Measurements from ENCODE around the gene PEX26.
"Not testable (repeated sequence)": the region's sequence is repeated elsewhere in the genome, so short reads cannot be mapped to it uniquely, and the experiment has no call there.

Gene PEX26

GRCh38 chr22:18048041-18048440 lies 29.7 kb upstream of the PEX26 start:
- H2AFZ ChIP-seq (ENCODE audit: insufficient read depth, low read length, poor library complexity): no peak overlapping the region
- no peak overlapping the region for H4K12ac ChIP-seq (ENCODE audit: low read depth, low read length)
- no peak overlapping the region for H3K4me3 ChIP-seq (ENCODE audit: low read depth, low read length)
- H3K4me2 ChIP-seq (ENCODE audit: low read length): no peak overlapping the region
- peaks cover 2% of the 10 kb centered on the region for H3K9me3 ChIP-seq (ENCODE audit: insufficient read depth, low read depth, low read length)
- no peak overlapping the region for H2AK5ac ChIP-seq (ENCODE audit: low read length)
- no CpG with 5 or more reads among the region's 9 CpGs for WGBS (ENCODE audit: extremely low coverage, insufficient coverage, insufficient read length)
- H3K27me3 ChIP-seq (ENCODE audit: insufficient read depth, low read length): no peaks in the 10 kb centered on the region
- H2BK5ac ChIP-seq (ENCODE audit: low read depth, low read length, poor library complexity): no peak overlapping the region
- H3K79me2 ChIP-seq (ENCODE audit: control insufficient read depth, insufficient read depth, low read length, poor library complexity): no peaks in the 10 kb centered on the region
- peaks cover 8 to 10% of the 10 kb centered on the region in 2 experiments for H3K4me1 ChIP-seq (ENCODE audit: control insufficient read depth in 1 of 2, insufficient read depth in 2 of 2, low read length in 2 of 2)
- no peak overlapping the region for H3K23ac ChIP-seq (ENCODE audit: low read length)
- H3K27ac ChIP-seq (ENCODE audit: low read depth, low read length): no peak overlapping the region
- no peak overlapping the region for H3K14ac ChIP-seq (ENCODE audit: low read length)
- H3K18ac ChIP-seq (ENCODE audit: low read length): no peak overlapping the region
- no peak overlapping the region for H3K9ac ChIP-seq (ENCODE audit: low read length)
- H2BK12ac ChIP-seq (ENCODE audit: low read length): no peak overlapping the region
- no peak overlapping the region for H4K91ac ChIP-seq (ENCODE audit: low read depth, low read length)
- H3K79me1 ChIP-seq (ENCODE audit: low read length): no peaks in the 10 kb centered on the region
- no peak overlapping the region for H3K4ac ChIP-seq (ENCODE audit: low read depth, low read length)
- H4K8ac ChIP-seq (ENCODE audit: low read depth, low read length): no peak overlapping the region
- DNase-seq: peak; percentile 83 to 93
- no peak overlapping the region for H2BK120ac ChIP-seq (ENCODE audit: insufficient read depth, low read length, poor library complexity)
- H3K36me3 ChIP-seq (ENCODE audit: control insufficient read depth in 1 of 2, insufficient read depth in 2 of 2, low read length in 2 of 2): no peaks in the 10 kb centered on the region

DNA sequence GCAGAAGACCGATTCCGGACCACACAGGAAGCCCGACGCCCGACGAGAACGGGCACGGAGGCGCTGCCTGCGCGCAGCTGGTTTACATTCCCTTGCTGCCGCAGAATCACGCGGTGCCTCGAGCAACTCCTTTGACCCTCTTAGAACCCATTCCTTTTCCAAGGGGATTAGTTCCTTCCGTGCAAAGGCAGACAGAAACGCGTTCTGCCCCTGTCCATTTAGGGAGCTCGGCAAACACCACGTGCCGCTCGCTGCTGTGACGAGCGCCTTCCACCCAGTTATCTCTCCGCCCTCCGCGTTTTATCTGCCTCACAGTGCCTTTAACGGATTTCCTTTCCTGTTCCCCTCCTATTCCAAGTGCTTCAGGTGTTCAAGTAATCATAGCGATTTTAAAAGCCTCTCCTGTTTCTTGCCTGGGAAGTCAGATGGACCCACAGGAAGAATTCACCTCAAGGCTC lies 29.3 kb upstream of the PEX26 start:
- Histone ChIP-seq H3K79me1 (ENCODE audit: low read length) (no peaks in the 10 kb centered on the region), H3K36me3 (ENCODE audit: control insufficient read depth in 1 of 2, insufficient read depth in 2 of 2, low read length in 2 of 2) (no peaks in the 10 kb centered on the region), H3K4me2 (ENCODE audit: low read length) (no peak overlapping the region), H3K9ac (ENCODE audit: low read length) (no peak overlapping the region), H3K9me3 (ENCODE audit: insufficient read depth, low read depth, low read length) (peaks cover 2% of the 10 kb centered on the region), H3K79me2 (ENCODE audit: control insufficient read depth, insufficient read depth, low read length, poor library complexity) (no peaks in the 10 kb centered on the region), H2AFZ (ENCODE audit: insufficient read depth, low read length, poor library complexity) (no peak overlapping the region), H3K23ac (ENCODE audit: low read length) (no peak overlapping the region), H4K12ac (ENCODE audit: low read depth, low read length) (no peak overlapping the region), H4K91ac (ENCODE audit: low read depth, low read length) (no peak overlapping the region), H2BK5ac (ENCODE audit: low read depth, low read length, poor library complexity) (no peak overlapping the region), H2BK120ac (ENCODE audit: insufficient read depth, low read length, poor library complexity) (no peak overlapping the region), H3K14ac (ENCODE audit: low read length) (no peak overlapping the region), H3K4me3 (ENCODE audit: low read depth, low read length) (no peak overlapping the region), H4K8ac (ENCODE audit: low read depth, low read length) (no peak overlapping the region), H3K27me3 (ENCODE audit: insufficient read depth, low read length) (no peaks in the 10 kb centered on the region), H3K27ac (ENCODE audit: low read depth, low read length) (no peak overlapping the region), H2BK12ac (ENCODE audit: low read length) (no peak overlapping the region), H2AK5ac (ENCODE audit: low read length) (no peak overlapping the region), H3K18ac (ENCODE audit: low read length) (no peak overlapping the region), H3K4ac (ENCODE audit: low read depth, low read length) (no peak overlapping the region), H3K4me1 (ENCODE audit: control insufficient read depth in 1 of 2, insufficient read depth in 2 of 2, low read length in 2 of 2) (peaks cover 8 to 10% of the 10 kb centered on the region in 2 experiments)
- WGBS (ENCODE audit: extremely low coverage, insufficient coverage, insufficient read length): no CpG with 5 or more reads among the region's 29 CpGs
- DNase-seq: peak; percentile 90 to 93

GRCh38 chr22:18050065-18050464 lies 27.7 kb upstream of the PEX26 start:
- Histone ChIP-seq H3K14ac (ENCODE audit: low read length) (no peak overlapping the region), H4K91ac (ENCODE audit: low read depth, low read length) (no peak overlapping the region), H4K8ac (ENCODE audit: low read depth, low read length) (peak overlapping the region; percentile 40), H2AK5ac (ENCODE audit: low read length) (no peak overlapping the region), H2BK12ac (ENCODE audit: low read length) (peak overlapping the region; percentile 51), H3K9ac (ENCODE audit: low read length) (no peak overlapping the region), H3K4me2 (ENCODE audit: low read length) (no peak overlapping the region), H2BK5ac (ENCODE audit: low read depth, low read length, poor library complexity) (no peak overlapping the region), H2AFZ (ENCODE audit: insufficient read depth, low read length, poor library complexity) (no peak overlapping the region), H3K27ac (ENCODE audit: low read depth, low read length) (no peak overlapping the region), H3K4me1 (ENCODE audit: control insufficient read depth in 1 of 2, insufficient read depth in 2 of 2, low read length in 2 of 2) (peaks cover 8 to 14% of the 10 kb centered on the region in 2 experiments), H3K4ac (ENCODE audit: low read depth, low read length) (no peak overlapping the region), H3K79me1 (ENCODE audit: low read length) (no peaks in the 10 kb centered on the region), H3K27me3 (ENCODE audit: insufficient read depth, low read length) (no peaks in the 10 kb centered on the region), H3K9me3 (ENCODE audit: insufficient read depth, low read depth, low read length) (peaks cover 2% of the 10 kb centered on the region), H3K18ac (ENCODE audit: low read length) (no peak overlapping the region), H2BK120ac (ENCODE audit: insufficient read depth, low read length, poor library complexity) (no peak overlapping the region), H3K79me2 (ENCODE audit: control insufficient read depth, insufficient read depth, low read length, poor library complexity) (no peaks in the 10 kb centered on the region), H3K23ac (ENCODE audit: low read length) (no peak overlapping the region), H3K4me3 (ENCODE audit: low read depth, low read length) (no peak overlapping the region), H4K12ac (ENCODE audit: low read depth, low read length) (no peak overlapping the region), H3K36me3 (ENCODE audit: control insufficient read depth in 1 of 2, insufficient read depth in 2 of 2, low read length in 2 of 2) (no peaks in the 10 kb centered on the region)
- peak in 1 of 2 donors; percentile 33 for DNase-seq
- no CpG with 5 or more reads among the region's 5 CpGs for WGBS (ENCODE audit: extremely low coverage, insufficient coverage, insufficient read length)

GRCh38 chr22:18051113-18051512 lies 26.7 kb upstream of the PEX26 start:
- H3K79me2 ChIP-seq (ENCODE audit: control insufficient read depth, insufficient read depth, low read length, poor library complexity); H3K36me3 ChIP-seq (ENCODE audit: control insufficient read depth in 1 of 2, insufficient read depth in 2 of 2, low read length in 2 of 2); H2BK12ac ChIP-seq (ENCODE audit: low read length); H3K79me1 ChIP-seq (ENCODE audit: low read length); H3K18ac ChIP-seq (ENCODE audit: low read length); H3K9me3 ChIP-seq (ENCODE audit: insufficient read depth, low read depth, low read length); H3K23ac ChIP-seq (ENCODE audit: low read length); H3K27me3 ChIP-seq (ENCODE audit: insufficient read depth, low read length); H4K12ac ChIP-seq (ENCODE audit: low read depth, low read length); H2AK5ac ChIP-seq (ENCODE audit: low read length); H3K14ac ChIP-seq (ENCODE audit: low read length); H3K9ac ChIP-seq (ENCODE audit: low read length); H2BK5ac ChIP-seq (ENCODE audit: low read depth, low read length, poor library complexity); H3K4ac ChIP-seq (ENCODE audit: low read depth, low read length); H3K4me3 ChIP-seq (ENCODE audit: low read depth, low read length); H2BK120ac ChIP-seq (ENCODE audit: insufficient read depth, low read length, poor library complexity); H4K91ac ChIP-seq (ENCODE audit: low read depth, low read length); H4K8ac ChIP-seq (ENCODE audit: low read depth, low read length); H2AFZ ChIP-seq (ENCODE audit: insufficient read depth, low read length, poor library complexity); H3K27ac ChIP-seq (ENCODE audit: low read depth, low read length); H3K4me2 ChIP-seq (ENCODE audit: low read length); DNase-seq: not testable (repeated sequence)
- peaks cover 8 to 17% of the 10 kb centered on the region in 2 experiments for H3K4me1 ChIP-seq (ENCODE audit: control insufficient read depth in 1 of 2, insufficient read depth in 2 of 2, low read length in 2 of 2)
- no CpG with 5 or more reads among the region's 12 CpGs for WGBS (ENCODE audit: extremely low coverage, insufficient coverage, insufficient read length)

All from trophoblast cell (in vitro differentiated cells and primary cell).